Measurements from ENCODE around the gene RASL10A. TPM values are rescaled to one million over a fixed set of nuclear protein-coding genes. Genes with fewer than 3 reads are reported as not detected.

RASL10A gene
- total RNA-seq, 1 donor from 2014 or later = not detected

DNA sequence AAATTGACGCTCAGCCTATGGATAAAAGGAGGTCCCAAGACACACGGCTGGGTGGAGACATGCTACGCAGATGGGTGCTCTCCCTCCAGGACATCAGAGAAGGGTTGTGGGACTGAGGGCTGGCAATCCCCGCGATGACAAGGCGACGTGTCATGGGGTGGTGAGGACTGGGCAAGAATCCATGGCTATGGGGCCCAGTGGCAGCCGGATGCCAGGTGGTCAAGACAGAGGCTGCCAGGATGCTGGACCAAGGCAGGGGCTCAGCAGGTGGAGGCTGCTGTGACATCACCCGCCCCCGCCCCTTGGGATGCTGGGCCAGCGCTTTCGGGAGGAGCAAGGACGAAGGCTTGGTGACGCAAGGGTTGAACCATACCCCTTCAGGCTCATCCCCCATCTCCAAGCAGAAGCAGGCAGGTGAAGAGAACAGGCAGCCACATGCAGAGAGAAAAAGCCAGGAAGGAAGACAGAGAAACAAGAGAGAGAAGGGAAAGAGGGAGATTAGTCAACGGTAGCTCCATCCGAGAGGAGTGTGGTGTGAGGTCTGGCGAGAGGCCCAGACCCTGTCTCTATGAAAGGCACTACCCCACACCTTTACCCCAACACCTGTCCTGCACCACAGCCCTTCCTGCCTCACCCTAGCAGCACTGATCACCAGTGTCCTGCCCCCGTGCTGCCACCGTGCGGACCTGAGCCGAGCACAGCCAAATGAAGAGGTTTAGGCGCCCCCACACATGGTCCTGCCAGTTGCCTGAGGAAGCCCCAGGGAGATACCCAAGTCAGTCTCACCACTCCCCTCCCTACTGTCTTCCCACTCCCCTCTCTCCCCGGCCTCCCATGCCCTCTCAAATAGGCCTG is 24.1 kb upstream of the RASL10A start:
- no peaks in the 10 kb centered on the region for H3K9me3 ChIP-seq
- no peaks in the 10 kb centered on the region for H3K4me1 ChIP-seq
- H3K27ac ChIP-seq = no peak overlapping the region
- TF ChIP-seq, protein P1, sequence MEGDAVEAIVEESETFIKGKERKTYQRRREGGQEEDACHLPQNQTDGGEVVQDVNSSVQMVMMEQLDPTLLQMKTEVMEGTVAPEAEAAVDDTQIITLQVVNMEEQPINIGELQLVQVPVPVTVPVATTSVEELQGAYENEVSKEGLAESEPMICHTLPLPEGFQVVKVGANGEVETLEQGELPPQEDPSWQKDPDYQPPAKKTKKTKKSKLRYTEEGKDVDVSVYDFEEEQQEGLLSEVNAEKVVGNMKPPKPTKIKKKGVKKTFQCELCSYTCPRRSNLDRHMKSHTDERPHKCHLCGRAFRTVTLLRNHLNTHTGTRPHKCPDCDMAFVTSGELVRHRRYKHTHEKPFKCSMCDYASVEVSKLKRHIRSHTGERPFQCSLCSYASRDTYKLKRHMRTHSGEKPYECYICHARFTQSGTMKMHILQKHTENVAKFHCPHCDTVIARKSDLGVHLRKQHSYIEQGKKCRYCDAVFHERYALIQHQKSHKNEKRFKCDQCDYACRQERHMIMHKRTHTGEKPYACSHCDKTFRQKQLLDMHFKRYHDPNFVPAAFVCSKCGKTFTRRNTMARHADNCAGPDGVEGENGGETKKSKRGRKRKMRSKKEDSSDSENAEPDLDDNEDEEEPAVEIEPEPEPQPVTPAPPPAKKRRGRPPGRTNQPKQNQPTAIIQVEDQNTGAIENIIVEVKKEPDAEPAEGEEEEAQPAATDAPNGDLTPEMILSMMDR (IDR thresholded peaks at IDR 0.05) = no peak
- TF ChIP-seq POLR2AphosphoS5 (IDR thresholded peaks at IDR 0.05; ENCODE audit: insufficient read depth in 1 of 2, low read depth in 1 of 2) (no peak), POLR2A (IDR thresholded peaks at IDR 0.05) (no peak)
- H3K4me3 ChIP-seq = no peak overlapping the region
- DNase-seq (ENCODE audit: extremely low spot score in 2 of 2) = no peak
- peaks cover 0 to 73% of the 10 kb centered on the region in 2 donors for H3K36me3 ChIP-seq
- intact Hi-C loops (cut with DNase I) = no loop called here
- no peaks in the 10 kb centered on the region for H3K27me3 ChIP-seq

DNA sequence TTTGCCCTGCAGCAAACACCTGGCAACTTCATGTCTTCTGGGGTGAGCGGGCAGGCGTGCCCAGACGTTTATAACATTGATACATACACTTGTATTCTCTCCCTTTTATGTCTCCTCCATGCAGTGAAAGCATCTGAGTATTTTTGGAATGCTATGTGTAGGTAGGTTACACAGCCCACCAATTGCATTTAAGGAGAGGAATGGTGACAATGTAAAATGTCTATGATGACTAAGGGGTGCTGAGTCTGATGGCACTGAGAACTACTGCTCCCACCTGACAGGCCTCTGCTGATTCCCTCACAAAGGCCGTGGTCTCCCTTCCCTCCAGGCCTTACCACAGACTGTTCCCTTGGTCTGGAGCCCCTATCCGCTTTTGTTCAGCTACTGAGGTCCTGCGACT is 22.9 kb upstream of the RASL10A start:
- no peak for DNase-seq (ENCODE audit: extremely low spot score in 2 of 2)
- Histone ChIP-seq H3K27me3 (no peaks in the 10 kb centered on the region), H3K4me1 (no peaks in the 10 kb centered on the region), H3K36me3 (peaks cover 0 to 78% of the 10 kb centered on the region in 2 donors), H3K27ac (no peak overlapping the region), H3K9me3 (no peaks in the 10 kb centered on the region), H3K4me3 (no peak overlapping the region)
- intact Hi-C loops (cut with DNase I) = no loop called here
- TF ChIP-seq POLR2A (IDR thresholded peaks at IDR 0.05) (no peak), POLR2AphosphoS5 (IDR thresholded peaks at IDR 0.05; ENCODE audit: insufficient read depth in 1 of 2, low read depth in 1 of 2) (no peak)
- TF ChIP-seq, protein P1 (IDR thresholded peaks at IDR 0.05) = no peak

DNA sequence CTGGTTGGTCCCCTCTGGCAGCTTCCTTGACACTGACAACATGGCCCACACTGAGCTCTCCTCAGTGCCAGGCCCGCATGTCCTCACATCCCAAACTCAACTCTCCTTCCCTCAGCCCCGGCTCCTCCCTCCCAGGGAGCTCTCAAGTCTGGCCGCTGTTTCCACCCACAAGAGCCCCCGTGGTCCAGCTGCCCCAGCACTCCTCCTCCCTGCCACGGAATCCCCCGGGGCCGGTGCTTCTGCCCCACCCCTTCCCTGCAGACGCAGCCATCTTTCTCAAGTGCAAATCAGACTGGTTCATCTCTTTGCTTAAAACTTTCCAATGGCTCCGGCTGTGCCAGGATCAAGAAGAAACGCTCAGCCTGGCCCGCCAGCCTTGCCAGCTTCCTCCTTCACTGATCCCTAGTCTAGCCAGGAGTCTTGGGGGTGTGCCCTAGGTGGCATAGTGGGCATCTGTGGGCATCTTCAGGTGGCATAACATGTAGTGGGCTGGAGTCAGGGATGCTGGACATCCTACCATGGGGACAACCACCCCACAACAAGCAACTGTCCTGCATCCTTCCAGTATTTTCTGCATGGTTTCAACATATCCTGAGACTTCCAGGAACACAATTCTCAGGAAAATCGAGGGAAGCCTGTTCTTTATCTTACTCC is 22.3 kb upstream of the RASL10A start:
- DNase-seq (ENCODE audit: extremely low spot score in 2 of 2) = no peak
- TF ChIP-seq POLR2A (IDR thresholded peaks at IDR 0.05) (no peak), POLR2AphosphoS5 (IDR thresholded peaks at IDR 0.05; ENCODE audit: insufficient read depth in 1 of 2, low read depth in 1 of 2) (no peak)
- TF ChIP-seq, protein P1 (IDR thresholded peaks at IDR 0.05) = no peak
- intact Hi-C loops (cut with DNase I) = no loop called here
- Histone ChIP-seq H3K4me3 (no peak overlapping the region), H3K27me3 (no peaks in the 10 kb centered on the region), H3K36me3 (peaks cover 0 to 79% of the 10 kb centered on the region in 2 donors), H3K4me1 (no peaks in the 10 kb centered on the region), H3K9me3 (no peaks in the 10 kb centered on the region), H3K27ac (no peak overlapping the region)

DNA sequence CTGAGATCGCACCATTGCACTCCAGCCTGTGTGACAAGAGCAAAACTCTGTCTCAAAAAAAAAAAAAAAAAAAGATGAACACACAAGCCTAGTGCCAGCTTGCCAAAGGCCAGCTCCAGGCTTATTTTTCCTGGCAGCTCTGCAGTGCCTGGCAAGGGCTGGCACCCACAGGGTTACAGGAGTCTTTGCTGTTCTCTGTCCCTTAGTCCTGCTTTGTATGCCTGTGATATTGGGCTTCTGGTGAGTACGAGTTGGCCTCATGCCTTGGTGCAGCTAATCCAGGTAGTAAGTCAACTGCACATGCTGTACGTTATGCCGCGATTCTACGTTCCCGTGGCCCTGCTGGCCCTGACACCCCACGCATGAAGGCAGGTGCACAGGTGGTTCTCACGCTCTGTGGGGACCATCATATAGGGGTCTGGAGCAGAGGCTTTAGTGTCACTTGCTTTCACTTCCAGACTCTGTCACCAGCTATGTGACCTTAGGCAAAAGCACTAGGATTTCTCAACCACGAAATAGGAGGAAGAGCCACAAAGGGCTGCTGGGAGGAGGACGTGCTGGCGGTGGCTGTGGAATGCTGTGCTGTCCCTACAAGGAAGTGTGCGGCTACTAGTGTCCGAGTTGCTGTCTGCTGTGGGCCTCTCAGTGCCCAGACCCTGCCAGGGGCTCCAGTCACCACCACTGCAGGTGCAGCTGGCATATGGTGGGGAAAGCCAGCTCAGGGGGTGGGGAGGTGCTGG is 21.4 kb upstream of the RASL10A start:
- TF ChIP-seq, protein P1 (IDR thresholded peaks at IDR 0.05) = no peak
- TF ChIP-seq POLR2A (IDR thresholded peaks at IDR 0.05) = no peak
- TF ChIP-seq POLR2AphosphoS5 (IDR thresholded peaks at IDR 0.05; ENCODE audit: insufficient read depth in 1 of 2, low read depth in 1 of 2) = no peak
- DNase-seq (ENCODE audit: extremely low spot score in 2 of 2) = no peak
- H3K4me1 ChIP-seq = no peaks in the 10 kb centered on the region
- H3K27me3 ChIP-seq = no peaks in the 10 kb centered on the region
- intact Hi-C loops (cut with DNase I) = no loop called here
- H3K36me3 ChIP-seq = peaks cover 0 to 73% of the 10 kb centered on the region in 2 donors
- H3K4me3 ChIP-seq = no peak overlapping the region
- no peaks in the 10 kb centered on the region for H3K9me3 ChIP-seq
- no peak overlapping the region for H3K27ac ChIP-seq
